SK-N-MC (cell line): Measurements from ENCODE around the gene SEC24C.
A peak's percentile ranks its signal among the peaks of the same experiment; 100 is the strongest.

Source experiments
- DNase-seq: peaks from one replicate; pipeline ENCODE4 v3.0.0-alpha.2; 2011; ENCODE audit warnings: low read depth, low spot score
- H3K27ac ChIP-seq: fragments of 200-600 bp; sonication (generic); 2 replicates; pipeline ENCODE4 v1.5.1; 2016; ENCODE audit warnings: mixed run types
- H3K36me3 ChIP-seq: fragments of 200-600 bp; sonication (generic); 2 replicates; pipeline ENCODE4 v1.6.1; 2017; ENCODE audit warnings: antibody characterized with exemption, low read length, mixed read lengths; ENCODE audit not compliant: insufficient read depth
- H3K4me3 ChIP-seq: fragments of 200-600 bp; sonication (generic); 2 replicates; pipeline ENCODE4 v1.5.1; 2016
- H3K9ac ChIP-seq: fragments of 200-600 bp; sonication (generic); 2 replicates; pipeline ENCODE4 v1.8.0; 2017; ENCODE audit warnings: mixed run types, mixed read lengths; ENCODE audit not compliant: insufficient read length
- H3K9me3 ChIP-seq: fragments of 200-600 bp; sonication (generic); 2 replicates; pipeline ENCODE4 v1.6.1; 2017; ENCODE audit warnings: low read depth, mild to moderate bottlenecking, antibody characterized with exemption, low read length, moderate library complexity, mixed read lengths
- EZH2 ChIP-seq: fragments of 200-600 bp; sonication (generic); IDR thresholded peaks from one replicate; pipeline ENCODE4 v1.6.1; 2017; ENCODE audit warnings: antibody characterized with exemption
- FOXP2 ChIP-seq: optimal IDR thresholded peaks from 2 replicates; pipeline ENCODE3; 2011; ENCODE audit warnings: mild to moderate bottlenecking, moderate library complexity; ENCODE audit not compliant: insufficient read depth; ENCODE audit errors: extremely low read length, control extremely low read depth
- POLR2AphosphoS5 ChIP-seq: IDR thresholded peaks from 2 replicates; pipeline ENCODE4 v1.6.1; 2012; ENCODE audit warnings: mild to moderate bottlenecking, low read depth, low read length, borderline replicate concordance

Gene SEC24C

DNA sequence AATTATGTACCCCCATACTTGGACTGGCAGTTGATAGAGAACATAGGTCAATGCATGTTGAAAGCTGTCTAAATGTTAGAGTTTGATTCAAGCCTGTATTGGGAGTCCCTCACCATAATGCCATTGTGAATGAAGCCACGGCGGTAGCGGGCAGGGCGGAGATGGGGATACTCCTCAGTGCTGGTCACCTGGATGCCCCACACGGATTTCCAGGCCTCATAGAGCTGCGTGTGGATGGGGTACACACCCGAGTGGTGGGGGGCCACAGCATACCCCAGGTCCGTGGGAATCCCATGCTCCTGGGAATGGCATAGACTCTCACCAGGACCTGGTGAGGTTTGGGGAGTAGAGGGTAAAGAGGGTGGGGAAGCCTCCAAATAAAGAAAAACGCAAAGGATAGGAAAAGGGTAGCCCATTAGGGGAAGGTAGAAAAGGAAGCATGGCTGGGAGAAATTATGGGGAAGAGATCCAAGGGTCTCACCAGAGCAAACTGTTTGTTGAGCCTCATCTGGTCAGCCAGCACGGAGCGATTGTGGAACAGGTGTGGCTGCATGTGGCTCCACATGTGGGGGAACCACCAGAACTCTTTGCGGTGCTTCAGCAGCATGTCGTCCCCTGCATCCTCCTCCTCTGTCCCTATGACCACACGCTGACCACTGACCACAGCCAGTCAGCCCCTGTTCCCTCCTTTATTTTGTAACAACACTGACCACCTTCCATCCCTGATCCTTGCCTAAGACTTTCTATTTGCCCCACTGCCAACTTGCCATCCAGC, 62.2 kb downstream of the SEC24C start:
- Histone ChIP-seq H3K4me3 (no peak overlapping the region), H3K27ac (no peak overlapping the region), H3K36me3 (no peaks in the 10 kb centered on the region; the same call in 1 of the 2 replicates), H3K9ac (no peak overlapping the region), H3K9me3 (no peaks in the 10 kb centered on the region)
- DNase-seq, result no peak
- TF ChIP-seq POLR2AphosphoS5 (no peak), FOXP2 (no peak), EZH2 (no peak)

DNA sequence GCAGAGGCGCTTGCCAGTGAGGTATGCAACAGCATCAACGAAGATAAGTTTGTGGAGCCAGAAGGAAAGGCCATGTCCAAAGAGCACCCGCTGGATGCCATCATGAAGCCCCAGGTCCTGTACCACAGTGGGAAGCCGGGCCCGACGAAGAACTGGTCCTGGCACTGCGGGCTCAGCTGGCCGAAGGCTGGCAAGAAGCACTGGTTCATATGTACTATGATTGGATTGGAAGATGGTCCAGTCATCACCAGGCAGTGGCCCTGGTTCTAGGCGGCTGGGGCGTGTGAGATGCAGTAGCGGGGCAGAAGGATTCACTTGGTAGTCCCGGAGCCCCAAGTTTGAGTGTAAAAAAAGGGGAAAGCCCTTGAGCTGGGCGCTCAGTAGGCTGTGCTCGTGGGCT, 63.3 kb downstream of the SEC24C start:
- Histone ChIP-seq H3K27ac (no peak overlapping the region), H3K9ac (no peak overlapping the region), H3K9me3 (no peaks in the 10 kb centered on the region), H3K4me3 (no peak overlapping the region), H3K36me3 (no peaks in the 10 kb centered on the region; the same call in 1 of the 2 replicates)
- no peak for DNase-seq
- no peak for TF ChIP-seq EZH2
- no peak for TF ChIP-seq POLR2AphosphoS5
- TF ChIP-seq FOXP2, result no peak

DNA sequence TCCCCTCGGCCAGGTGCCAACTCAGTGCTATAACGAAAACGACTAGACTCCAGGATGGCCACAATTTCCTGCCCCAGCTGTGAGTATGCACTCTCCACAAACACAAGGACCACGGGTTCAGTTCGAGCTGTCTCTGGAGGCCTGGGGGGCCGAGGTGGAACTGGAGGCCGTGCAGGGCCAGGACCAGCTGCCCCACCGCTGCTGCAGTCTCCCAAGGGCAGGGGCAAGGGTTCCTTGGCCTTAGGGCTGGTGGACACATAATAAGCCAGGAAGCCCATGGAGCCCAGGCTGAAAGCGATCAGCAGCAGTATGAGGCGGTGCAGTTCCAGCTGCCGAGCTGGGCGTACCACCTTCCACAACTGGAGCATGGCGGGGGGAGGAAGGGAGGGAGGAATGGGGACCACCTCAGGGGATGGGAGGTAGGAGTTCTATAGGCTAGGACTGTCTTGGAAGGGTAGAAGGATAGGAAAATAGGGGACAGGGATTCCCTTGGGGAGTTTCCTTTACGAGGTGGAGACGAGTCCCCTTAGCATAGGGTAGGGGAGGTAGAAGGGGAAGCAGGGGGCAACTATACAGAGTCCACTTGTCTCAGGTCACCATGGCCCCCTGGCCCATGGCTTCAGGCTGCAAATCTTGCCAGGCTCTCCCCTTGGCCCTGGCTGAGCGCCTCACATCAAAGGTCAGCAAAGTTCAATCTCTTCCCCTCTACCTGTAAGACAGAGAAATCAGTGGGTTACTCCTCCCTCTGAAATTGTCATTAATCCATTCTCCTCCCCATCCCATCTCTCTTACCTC, 64.0 kb downstream of the SEC24C start:
- Histone ChIP-seq H3K9me3 (no peaks in the 10 kb centered on the region), H3K36me3 (no peaks in the 10 kb centered on the region; the same call in 1 of the 2 replicates), H3K27ac (no peak overlapping the region), H3K9ac (no peak overlapping the region), H3K4me3 (no peak overlapping the region)
- TF ChIP-seq FOXP2 (no peak), EZH2 (no peak), POLR2AphosphoS5 (no peak)
- no peak for DNase-seq

GRCh38 chr10:73809061-73809818, 65.1 kb downstream of the SEC24C start:
- H3K27ac ChIP-seq, result no peak overlapping the region
- no peak overlapping the region for H3K9ac ChIP-seq
- no peak for DNase-seq
- no peak for TF ChIP-seq POLR2AphosphoS5
- no peak for TF ChIP-seq FOXP2
- TF ChIP-seq EZH2, result no peak
- no peaks in the 10 kb centered on the region for H3K9me3 ChIP-seq
- no peak overlapping the region for H3K4me3 ChIP-seq
- no peaks in the 10 kb centered on the region; the same call in 1 of the 2 replicates for H3K36me3 ChIP-seq

- Histone ChIP-seq H3K4me3 (peak overlapping the region; percentile 78), H3K9ac (no peak overlapping the region), H3K9me3 (no peaks in the 10 kb centered on the region), H3K36me3 (no peaks in the 10 kb centered on the region; the same call in 1 of the 2 replicates), H3K27ac (no peak overlapping the region)
- no peak for DNase-seq
- TF ChIP-seq FOXP2, result no peak
- no peak for TF ChIP-seq POLR2AphosphoS5
- TF ChIP-seq EZH2, result no peak
Measured at GRCh38 chr10:73810358-73810734, 66.2 kb downstream of the SEC24C start.

GRCh38 chr10:73810735-73811465, 66.7 kb downstream of the SEC24C start:
- no peak for TF ChIP-seq EZH2
- TF ChIP-seq POLR2AphosphoS5, result no peak
- no peak for TF ChIP-seq FOXP2
- Histone ChIP-seq H3K4me3 (peak overlapping the region; percentile 78), H3K9ac (peak overlapping the region; percentile 64), H3K36me3 (no peaks in the 10 kb centered on the region), H3K9me3 (no peaks in the 10 kb centered on the region), H3K27ac (no peak overlapping the region)
- no peak for DNase-seq

DNA sequence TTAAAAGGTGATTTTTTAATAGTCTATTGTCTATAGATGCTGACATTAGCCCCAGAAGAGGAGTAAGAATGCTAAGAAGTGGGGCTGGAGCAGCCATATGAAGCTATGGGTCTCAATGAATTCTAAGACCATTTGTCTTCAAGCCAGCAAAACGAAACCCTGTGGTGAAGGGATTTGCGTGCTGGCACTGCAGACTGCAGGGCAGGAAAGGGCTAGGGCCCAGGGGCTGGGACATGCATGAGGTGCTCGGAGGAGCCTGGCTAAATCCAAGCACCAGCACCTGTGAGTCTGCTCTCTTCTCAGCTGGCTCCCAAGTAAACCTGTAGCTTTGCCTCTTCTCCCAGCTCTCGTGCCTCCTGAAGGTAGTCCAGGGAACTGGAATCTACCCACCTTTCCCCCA, 68.5 kb downstream of the SEC24C start:
- Histone ChIP-seq H3K9me3 (no peaks in the 10 kb centered on the region), H3K36me3 (no peaks in the 10 kb centered on the region), H3K27ac (no peak overlapping the region), H3K9ac (no peak overlapping the region), H3K4me3 (no peak overlapping the region)
- no peak for TF ChIP-seq EZH2
- no peak for TF ChIP-seq FOXP2
- no peak for TF ChIP-seq POLR2AphosphoS5
- DNase-seq, result no peak
